ENCODE measurements around the gene ULK3.

The ULK3 gene

GRCh38 chr15:74870436-74871215, 27.7 kb upstream of the ULK3 start:
- Histone ChIP-seq H3K36me3 (peaks cover 5 to 27% (median 20%) of the 10 kb centered on the region in 11 experiments; a peak in 16 of 22 replicates), H3K9ac (peak overlapping the region; percentile 90 to 99 (median 96)), H3K27me3 (no peaks in the 10 kb centered on the region), H3K4me1 (peaks cover 70 to 79% (median 75%) of the 10 kb centered on the region in 10 experiments), H3K27ac (peak overlapping the region; percentile 89 to 100 (median 96)), H3K4me3 (peak overlapping the region; percentile 35 to 87 (median 74); a peak in 19 of 20 replicates), H3K4me2 (peak overlapping the region; percentile 89 to 100 (median 98)), H4K20me1 (peaks cover 0 to 70% (median 11%) of the 10 kb centered on the region in 11 experiments; a peak in 16 of 22 replicates), H3K9me3 (replicated peaks in 1 of 11) (peaks cover 0 to 14% (median 9%) of the 10 kb centered on the region in 11 experiments; a peak in 10 of 22 replicates)
- no peak for TF ChIP-seq Cebpa-rat (IDR thresholded peaks at IDR 0.05)

- Histone ChIP-seq H3K9ac (peak overlapping the region; percentile 90 to 99 (median 96)), H3K4me3 (peak overlapping the region; percentile 17 to 87 (median 58); a peak in 16 of 20 replicates), H3K9me3 (replicated peaks in 1 of 11) (peaks cover 0 to 14% (median 9%) of the 10 kb centered on the region in 11 experiments; a peak in 10 of 22 replicates), H3K27ac (peak overlapping the region; percentile 89 to 100 (median 96)), H3K36me3 (peaks cover 5 to 27% (median 20%) of the 10 kb centered on the region in 11 experiments; a peak in 16 of 22 replicates), H3K4me1 (peaks cover 77 to 83% (median 81%) of the 10 kb centered on the region in 10 experiments), H3K4me2 (peak overlapping the region; percentile 89 to 100 (median 98)), H4K20me1 (peaks cover 0 to 77% (median 12%) of the 10 kb centered on the region in 11 experiments; a peak in 17 of 22 replicates), H3K27me3 (no peaks in the 10 kb centered on the region)
- TF ChIP-seq Cebpa-rat (IDR thresholded peaks at IDR 0.05), result no peak
Measured at GRCh38 chr15:74869726-74870407, 26.9 kb upstream of the ULK3 start.

GRCh38 chr15:74869372-74869725, 26.4 kb upstream of the ULK3 start:
- no peaks in the 10 kb centered on the region for H3K27me3 ChIP-seq
- peak overlapping the region; percentile 77 to 100 (median 98) for H3K4me2 ChIP-seq
- H3K9me3 ChIP-seq (replicated peaks in 1 of 11), result peaks cover 0 to 14% (median 9%) of the 10 kb centered on the region in 11 experiments; a peak in 10 of 22 replicates
- H3K36me3 ChIP-seq, result peaks cover 5 to 30% (median 22%) of the 10 kb centered on the region in 11 experiments; a peak in 17 of 22 replicates
- peaks cover 82 to 88% (median 85%) of the 10 kb centered on the region in 10 experiments for H3K4me1 ChIP-seq
- H3K4me3 ChIP-seq, result peak overlapping the region in 7 of 10 experiments; percentile 17 to 55 (median 46); a peak in 13 of 20 replicates
- H3K9ac ChIP-seq, result peak overlapping the region; percentile 68 to 99 (median 95)
- peaks cover 5 to 82% (median 17%) of the 10 kb centered on the region in 11 experiments; a peak in 20 of 22 replicates for H4K20me1 ChIP-seq
- H3K27ac ChIP-seq, result peak overlapping the region; percentile 89 to 100 (median 95)
- no peak for TF ChIP-seq Cebpa-rat (IDR thresholded peaks at IDR 0.05)

- H3K4me1 ChIP-seq, result peaks cover 83 to 93% (median 89%) of the 10 kb centered on the region in 10 experiments
- H4K20me1 ChIP-seq, result peaks cover 17 to 94% (median 30%) of the 10 kb centered on the region in 11 experiments; a peak in 20 of 22 replicates
- H3K9ac ChIP-seq, result peak overlapping the region in 10 of 11 experiments; percentile 21 to 99 (median 95); a peak in 20 of 22 replicates
- H3K27ac ChIP-seq, result peak overlapping the region; percentile 89 to 100 (median 95)
- peaks cover 5 to 42% (median 27%) of the 10 kb centered on the region in 11 experiments; a peak in 19 of 22 replicates for H3K36me3 ChIP-seq
- peak overlapping the region in 8 of 10 experiments; percentile 7 to 55 (median 38); a peak in 9 of 20 replicates for H3K4me3 ChIP-seq
- H3K27me3 ChIP-seq, result no peaks in the 10 kb centered on the region
- peaks cover 0 to 14% (median 9%) of the 10 kb centered on the region in 11 experiments; a peak in 10 of 22 replicates for H3K9me3 ChIP-seq (replicated peaks in 1 of 11)
- peak overlapping the region; percentile 77 to 100 (median 98) for H3K4me2 ChIP-seq
- TF ChIP-seq Cebpa-rat (IDR thresholded peaks at IDR 0.05), result peak in 2 of 11 experiments; percentile 9 to 34; a peak in 2 of 22 replicates
Measured at GRCh38 chr15:74868059-74868458, 25.1 kb upstream of the ULK3 start.

- H3K36me3 ChIP-seq, result peaks cover 5 to 45% (median 27%) of the 10 kb centered on the region in 11 experiments; a peak in 19 of 22 replicates
- H3K27ac ChIP-seq, result peak overlapping the region; percentile 89 to 100 (median 95); a peak in 21 of 22 replicates
- peak overlapping the region in 8 of 10 experiments; percentile 4 to 42 (median 9); a peak in 6 of 20 replicates for H3K4me3 ChIP-seq
- H3K4me2 ChIP-seq, result peak overlapping the region; percentile 77 to 100 (median 98)
- H3K27me3 ChIP-seq, result no peaks in the 10 kb centered on the region
- no peak for TF ChIP-seq Cebpa-rat (IDR thresholded peaks at IDR 0.05)
- peak overlapping the region in 9 of 11 experiments; percentile 68 to 99 (median 94); a peak in 19 of 22 replicates for H3K9ac ChIP-seq
- H3K4me1 ChIP-seq, result peaks cover 82 to 95% (median 90%) of the 10 kb centered on the region in 10 experiments
- peaks cover 23 to 96% (median 32%) of the 10 kb centered on the region in 11 experiments; a peak in 20 of 22 replicates for H4K20me1 ChIP-seq
- peaks cover 0 to 14% (median 9%) of the 10 kb centered on the region in 11 experiments; a peak in 10 of 22 replicates for H3K9me3 ChIP-seq (replicated peaks in 1 of 11)
Measured at GRCh38 chr15:74867466-74868038, 24.6 kb upstream of the ULK3 start.

- peaks cover 0 to 14% (median 9%) of the 10 kb centered on the region in 11 experiments; a peak in 10 of 22 replicates for H3K9me3 ChIP-seq (replicated peaks in 1 of 11)
- H3K27me3 ChIP-seq, result no peaks in the 10 kb centered on the region
- H3K4me3 ChIP-seq, result no peak overlapping the region
- peaks cover 17 to 96% (median 43%) of the 10 kb centered on the region in 11 experiments; a peak in 20 of 22 replicates for H4K20me1 ChIP-seq
- TF ChIP-seq Cebpa-rat (IDR thresholded peaks at IDR 0.05), result no peak
- H3K27ac ChIP-seq, result peak overlapping the region; percentile 10 to 100 (median 48); a peak in 17 of 22 replicates
- H3K4me2 ChIP-seq, result peak overlapping the region; percentile 41 to 100 (median 96)
- H3K4me1 ChIP-seq, result peaks cover 67 to 86% (median 80%) of the 10 kb centered on the region in 10 experiments
- H3K9ac ChIP-seq, result peak overlapping the region in 8 of 11 experiments; percentile 2 to 27 (median 16); a peak in 7 of 22 replicates
- peaks cover 5 to 45% (median 27%) of the 10 kb centered on the region in 11 experiments; a peak in 19 of 22 replicates for H3K36me3 ChIP-seq
Measured at GRCh38 chr15:74866090-74866489, 23.1 kb upstream of the ULK3 start.

- Histone ChIP-seq H3K9ac (no peak overlapping the region; a peak in 1 of 22 replicates), H3K27me3 (no peaks in the 10 kb centered on the region), H3K36me3 (peaks cover 5 to 45% (median 27%) of the 10 kb centered on the region in 11 experiments; a peak in 19 of 22 replicates), H3K4me2 (peak overlapping the region; percentile 35 to 99 (median 73); a peak in 18 of 22 replicates), H4K20me1 (peaks cover 17 to 96% (median 47%) of the 10 kb centered on the region in 11 experiments; a peak in 19 of 22 replicates), H3K27ac (peak overlapping the region in 1 of 11 experiments; percentile 15; a peak in 4 of 22 replicates), H3K9me3 (replicated peaks in 1 of 11) (peaks cover 0 to 14% (median 9%) of the 10 kb centered on the region in 11 experiments; a peak in 10 of 22 replicates), H3K4me1 (peaks cover 62 to 86% (median 80%) of the 10 kb centered on the region in 10 experiments), H3K4me3 (no peak overlapping the region)
- no peak for TF ChIP-seq Cebpa-rat (IDR thresholded peaks at IDR 0.05)
Measured at GRCh38 chr15:74865316-74865715, 22.4 kb upstream of the ULK3 start.

All from BLaER1 treated with 17β-estradiol and CSF1 and Interleukin-3, amounts not matched to agents 10 nM and 100 nM (cell line).